ENCODE measurements around the gene CASKIN1. TPM values are rescaled to one million over a fixed set of nuclear protein-coding genes. Genes with fewer than 3 reads are reported as not detected.
A peak's percentile ranks its signal among the peaks of the same experiment; 100 is the strongest.

Gene CASKIN1
- total RNA-seq, 2 donors from 2014 or later = 0.77 to 11.3 TPM

DNA sequence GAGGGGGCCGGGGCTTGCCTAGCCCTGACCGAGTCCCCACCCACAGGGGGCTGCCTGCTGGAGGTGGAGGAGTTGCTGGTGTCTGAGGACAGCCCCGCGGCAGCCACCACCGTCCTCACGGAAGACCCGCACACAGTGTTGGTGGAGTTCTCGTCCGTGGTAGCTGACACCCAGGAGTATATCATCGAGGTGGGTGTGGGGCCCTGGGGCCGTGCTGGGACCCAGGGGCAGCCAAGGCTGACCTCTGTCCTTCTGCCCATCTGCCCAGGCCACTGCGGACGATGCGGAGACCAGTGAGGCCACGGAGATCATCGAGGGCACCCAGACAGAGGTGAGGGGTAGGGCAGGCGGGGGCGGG is 38.4 kb upstream of the CASKIN1 start:
- ATAC-seq = no peak
- Mint-ChIP-seq H3K9me3 (no peaks in the 10 kb centered on the region), H3K27ac (no peak overlapping the region), H3K36me3 (peaks cover 0 to 8% of the 10 kb centered on the region in 2 donors)
- no peak for DNase-seq (ENCODE audit: low spot score in 2 of 2)

DNA sequence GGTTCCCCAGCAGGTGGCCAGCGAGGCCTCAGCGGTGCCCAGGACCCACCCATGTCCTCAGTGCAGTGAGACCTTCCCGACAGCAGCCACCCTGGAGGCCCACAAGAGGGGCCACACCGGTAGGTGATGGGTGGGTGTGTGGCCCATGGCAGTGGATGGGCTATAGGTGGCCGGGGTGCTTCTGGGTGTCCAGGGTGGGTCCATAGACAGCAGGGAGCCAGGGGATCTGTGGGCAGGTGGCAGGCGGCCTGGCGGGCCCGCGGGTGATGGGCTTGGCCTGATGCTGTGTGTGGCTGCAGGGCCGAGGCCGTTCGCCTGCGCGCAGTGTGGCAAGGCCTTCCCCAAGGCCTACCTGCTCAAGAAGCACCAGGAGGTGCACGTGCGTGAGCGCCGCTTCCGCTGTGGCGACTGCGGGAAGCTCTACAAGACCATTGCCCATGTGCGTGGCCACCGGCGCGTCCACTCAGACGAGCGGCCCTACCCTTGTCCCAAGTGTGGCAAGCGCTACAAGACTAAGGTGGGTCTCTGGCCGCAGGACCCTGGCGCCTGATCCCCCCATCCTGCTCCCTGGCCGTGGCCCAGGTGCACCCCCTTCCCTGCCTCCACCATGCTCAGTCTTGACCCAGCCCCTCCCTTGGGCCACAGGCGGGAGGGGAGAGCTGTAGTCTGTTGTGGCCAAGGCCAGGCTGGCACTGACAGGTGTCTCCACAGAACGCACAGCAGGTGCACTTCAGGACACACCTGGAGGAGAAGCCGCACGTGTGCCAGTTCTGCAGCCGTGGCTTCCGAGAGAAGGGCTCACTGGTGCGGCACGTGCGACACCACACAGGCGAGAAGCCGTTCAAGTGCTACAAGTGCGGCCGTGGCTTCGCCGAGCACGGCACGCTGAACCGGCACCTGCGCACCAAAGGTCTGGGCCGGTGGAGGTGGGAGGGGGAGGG is 37.7 kb upstream of the CASKIN1 start:
- no peaks in the 10 kb centered on the region for H3K9me3 Mint-ChIP-seq
- H3K36me3 Mint-ChIP-seq = peaks cover 0 to 12% of the 10 kb centered on the region in 2 donors
- ATAC-seq (no peak), DNase-seq (ENCODE audit: low spot score in 2 of 2) (no peak)
- H3K27ac Mint-ChIP-seq = no peak overlapping the region

DNA sequence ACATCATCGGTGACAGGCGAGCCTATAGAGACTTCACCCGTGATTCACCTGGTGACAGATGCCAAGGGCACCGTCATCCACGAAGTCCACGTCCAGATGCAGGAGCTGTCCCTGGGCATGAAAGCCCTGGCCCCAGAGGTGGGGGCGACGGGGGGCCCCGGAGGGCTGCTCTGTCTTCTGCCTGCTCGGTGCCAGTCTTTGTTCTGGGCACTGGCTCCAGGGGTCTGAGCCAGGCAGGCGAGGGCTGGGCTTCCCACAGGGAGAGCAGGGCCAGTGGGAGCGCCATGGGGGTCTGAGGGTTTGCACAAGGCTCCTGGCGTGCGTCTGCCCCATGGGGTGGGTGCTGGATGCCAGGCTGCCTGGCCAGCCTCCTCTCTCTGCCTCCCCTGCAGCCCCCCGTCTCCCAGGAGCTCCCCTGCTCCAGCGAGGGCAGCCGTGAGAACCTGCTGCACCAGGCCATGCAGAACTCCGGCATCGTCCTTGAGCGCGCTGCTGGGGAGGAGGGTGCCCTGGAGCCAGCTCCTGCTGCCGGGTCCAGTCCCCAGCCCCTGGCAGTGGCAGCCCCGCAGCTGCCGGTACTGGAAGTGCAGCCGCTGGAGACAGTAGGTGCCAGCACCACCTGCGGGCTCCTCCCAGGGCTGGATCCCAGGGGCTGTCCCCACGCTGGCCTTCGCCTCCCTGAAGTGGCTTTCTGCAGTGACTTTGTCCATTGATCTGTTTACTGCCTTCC is 36.8 kb upstream of the CASKIN1 start:
- no peak overlapping the region for H3K27ac Mint-ChIP-seq
- ATAC-seq (no peak), DNase-seq (ENCODE audit: low spot score in 2 of 2) (no peak)
- H3K36me3 Mint-ChIP-seq = peaks cover 0 to 12% of the 10 kb centered on the region in 2 donors
- H3K9me3 Mint-ChIP-seq = no peaks in the 10 kb centered on the region

DNA sequence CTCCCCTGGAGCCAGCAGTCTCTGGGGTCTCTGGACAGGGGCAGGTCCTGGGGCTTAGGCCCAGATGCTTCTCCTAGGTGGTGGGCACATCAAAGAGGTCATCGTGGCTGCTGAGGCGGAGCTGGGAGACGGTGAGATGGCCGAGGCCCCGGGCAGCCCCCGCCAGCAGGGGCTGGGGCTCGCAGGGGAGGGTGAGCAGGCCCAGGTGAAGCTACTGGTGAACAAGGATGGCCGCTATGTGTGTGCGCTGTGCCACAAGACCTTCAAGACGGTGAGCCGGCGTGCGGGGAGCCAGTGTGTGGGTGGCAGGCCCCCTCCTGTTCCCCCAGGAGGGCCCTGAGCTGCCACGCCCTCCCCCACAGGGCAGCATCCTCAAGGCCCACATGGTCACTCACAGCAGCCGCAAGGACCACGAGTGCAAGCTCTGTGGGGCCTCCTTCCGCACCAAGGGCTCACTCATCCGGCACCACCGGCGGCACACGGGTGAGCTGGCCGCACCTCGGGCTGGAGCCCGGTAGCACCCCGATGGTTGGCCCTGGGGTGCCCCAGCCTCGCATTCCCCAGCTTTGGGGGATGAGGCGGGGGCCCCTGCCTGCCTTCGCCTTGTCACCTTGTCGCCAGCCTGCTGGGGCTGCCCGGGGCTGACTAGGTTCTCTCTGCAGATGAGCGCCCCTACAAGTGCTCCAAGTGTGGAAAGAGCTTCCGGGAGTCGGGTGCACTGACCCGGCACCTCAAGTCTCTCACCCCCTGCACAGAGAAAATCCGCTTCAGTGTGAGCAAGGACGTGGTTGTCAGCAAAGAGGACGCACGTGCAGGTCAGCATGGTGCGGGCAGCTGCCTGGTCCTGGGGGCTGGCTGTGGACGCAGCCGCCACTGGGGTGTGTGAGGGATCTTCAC is 35.9 kb upstream of the CASKIN1 start:
- no peak overlapping the region for H3K27ac Mint-ChIP-seq
- H3K36me3 Mint-ChIP-seq = peaks cover 0 to 12% of the 10 kb centered on the region in 2 donors
- no peaks in the 10 kb centered on the region for H3K9me3 Mint-ChIP-seq
- no peak for ATAC-seq
- no peak for DNase-seq (ENCODE audit: low spot score in 2 of 2)

DNA sequence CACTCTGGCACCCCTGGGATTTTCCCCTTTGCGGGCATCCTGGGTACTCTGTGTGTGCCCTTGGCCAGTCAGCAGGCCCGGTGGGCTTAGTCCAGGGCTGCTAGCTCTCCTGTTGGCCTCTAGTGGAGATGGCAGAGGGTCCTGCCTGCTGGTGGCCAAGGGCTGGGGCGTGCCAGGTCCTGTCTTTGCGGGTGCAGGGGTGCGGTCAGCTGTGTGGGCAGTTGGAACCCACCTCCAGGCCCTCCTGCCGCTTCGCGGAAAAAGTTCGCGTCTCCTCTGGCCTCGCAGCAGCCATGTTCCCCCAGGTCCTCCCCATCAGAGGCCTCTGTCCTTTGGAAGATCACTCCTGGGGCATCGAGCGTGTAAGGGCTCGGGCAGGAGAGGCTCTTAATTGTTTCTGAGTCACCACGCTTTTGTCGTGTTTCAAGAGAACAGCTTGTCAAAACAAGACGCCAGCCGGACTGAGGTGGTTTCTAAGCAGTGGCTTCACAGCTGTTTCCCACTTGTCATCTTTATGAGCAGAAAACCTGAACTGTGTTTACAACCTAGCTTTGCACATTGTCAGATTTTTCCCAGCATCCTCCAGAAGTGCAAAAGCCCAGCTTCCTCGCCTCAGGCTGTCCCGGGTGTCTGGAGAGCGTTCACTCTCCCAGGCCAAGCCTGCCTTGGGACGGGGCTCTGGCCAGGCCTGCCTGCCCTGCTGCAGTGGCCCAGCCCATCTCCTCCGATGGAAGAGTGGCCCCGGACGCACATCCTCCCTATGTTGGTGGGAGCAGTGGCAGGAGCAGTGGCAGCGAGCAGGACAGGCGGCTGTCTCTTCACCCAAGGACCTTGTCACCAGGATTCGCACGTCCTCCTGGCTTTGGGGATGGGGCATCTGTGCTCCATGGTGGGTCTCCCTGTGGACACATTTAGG is 34.9 kb upstream of the CASKIN1 start:
- Mint-ChIP-seq H3K9me3 (no peaks in the 10 kb centered on the region), H3K36me3 (peaks cover 0 to 12% of the 10 kb centered on the region in 2 donors), H3K27ac (no peak overlapping the region)
- ATAC-seq (no peak), DNase-seq (ENCODE audit: low spot score in 2 of 2) (no peak)

DNA sequence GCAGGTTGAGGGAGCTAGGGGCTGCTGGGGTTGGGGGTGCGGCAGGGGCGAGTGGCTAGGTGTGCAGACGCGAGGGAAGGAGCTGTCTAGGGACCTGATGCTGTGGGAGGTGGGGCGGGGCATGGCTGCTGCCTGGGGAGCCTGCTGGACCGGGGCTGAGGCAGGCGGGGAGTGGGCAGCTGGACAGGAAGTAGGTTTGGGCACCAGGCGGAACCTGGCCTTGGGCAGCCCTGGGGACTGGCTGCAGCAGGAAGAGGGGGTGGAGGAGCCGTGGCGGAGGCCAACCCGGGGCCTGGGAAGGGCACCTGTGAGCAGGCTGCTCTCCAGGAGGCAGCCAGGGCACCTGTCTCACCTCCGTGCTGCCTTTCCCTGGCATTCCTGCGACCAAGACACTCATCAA is 34.0 kb upstream of the CASKIN1 start:
- ATAC-seq (no peak), DNase-seq (ENCODE audit: low spot score in 2 of 2) (no peak)
- Mint-ChIP-seq H3K9me3 (no peaks in the 10 kb centered on the region), H3K36me3 (peaks cover 0 to 11% of the 10 kb centered on the region in 2 donors), H3K27ac (no peak overlapping the region)

DNA sequence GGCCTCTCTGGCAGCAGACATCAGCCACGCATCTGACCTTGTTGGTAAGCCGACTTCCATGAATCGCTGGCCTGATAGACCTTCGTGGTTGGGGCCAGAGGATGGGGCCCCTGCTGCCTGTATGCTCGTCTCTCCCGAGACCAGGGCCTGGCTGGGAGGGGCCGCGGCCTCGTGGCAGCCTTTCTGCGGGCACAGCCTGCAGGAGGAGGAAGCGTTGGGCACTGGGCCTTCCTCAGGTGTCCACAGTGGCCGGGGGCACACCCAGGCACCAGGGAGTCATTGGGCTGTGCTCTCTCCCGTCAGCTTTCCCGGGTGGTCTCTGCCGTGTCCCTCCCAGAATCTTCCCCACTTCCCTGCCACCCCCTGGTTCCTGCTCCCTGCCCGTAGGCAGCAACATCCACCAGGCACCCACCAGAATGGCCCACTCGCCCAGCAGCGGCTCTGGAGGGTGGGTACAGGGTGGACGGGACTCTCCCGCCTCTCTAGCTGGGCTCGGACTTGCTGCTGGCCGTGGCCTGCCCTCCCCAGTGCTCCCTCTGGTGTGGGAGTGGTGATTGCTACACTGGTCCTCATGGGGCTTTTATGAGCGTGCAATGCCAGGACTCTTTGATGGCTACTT is 33.3 kb upstream of the CASKIN1 start:
- Mint-ChIP-seq H3K9me3 (no peaks in the 10 kb centered on the region), H3K27ac (no peak overlapping the region), H3K36me3 (peaks cover 0 to 7% of the 10 kb centered on the region in 2 donors)
- DNase-seq (ENCODE audit: low spot score in 2 of 2) (no peak), ATAC-seq (no peak)

DNA sequence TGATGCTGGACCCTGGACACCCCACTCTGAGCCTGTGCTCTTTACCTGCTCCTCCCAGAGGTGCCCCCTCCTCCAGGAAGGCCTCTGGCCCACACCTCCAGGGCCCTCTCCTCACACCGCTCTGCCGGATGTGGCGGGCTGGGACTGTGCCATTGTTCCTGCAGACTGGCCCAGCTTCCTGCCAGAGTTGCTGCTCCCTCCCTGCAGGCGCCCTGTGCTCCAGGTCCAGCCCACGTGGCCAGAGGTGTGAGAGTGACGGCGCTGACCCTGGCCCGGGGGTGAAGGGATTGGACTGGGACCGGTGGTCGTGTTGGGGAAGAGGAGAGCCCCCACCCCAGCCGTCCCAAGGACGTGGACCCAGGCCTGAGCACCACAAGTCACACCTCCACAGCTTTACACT is 32.7 kb upstream of the CASKIN1 start:
- DNase-seq (ENCODE audit: low spot score in 2 of 2) = no peak
- no peak for ATAC-seq
- Mint-ChIP-seq H3K36me3 (peaks cover 0 to 7% of the 10 kb centered on the region in 2 donors), H3K9me3 (no peaks in the 10 kb centered on the region), H3K27ac (peak overlapping the region in 1 of 2 donors; percentile 36)

DNA sequence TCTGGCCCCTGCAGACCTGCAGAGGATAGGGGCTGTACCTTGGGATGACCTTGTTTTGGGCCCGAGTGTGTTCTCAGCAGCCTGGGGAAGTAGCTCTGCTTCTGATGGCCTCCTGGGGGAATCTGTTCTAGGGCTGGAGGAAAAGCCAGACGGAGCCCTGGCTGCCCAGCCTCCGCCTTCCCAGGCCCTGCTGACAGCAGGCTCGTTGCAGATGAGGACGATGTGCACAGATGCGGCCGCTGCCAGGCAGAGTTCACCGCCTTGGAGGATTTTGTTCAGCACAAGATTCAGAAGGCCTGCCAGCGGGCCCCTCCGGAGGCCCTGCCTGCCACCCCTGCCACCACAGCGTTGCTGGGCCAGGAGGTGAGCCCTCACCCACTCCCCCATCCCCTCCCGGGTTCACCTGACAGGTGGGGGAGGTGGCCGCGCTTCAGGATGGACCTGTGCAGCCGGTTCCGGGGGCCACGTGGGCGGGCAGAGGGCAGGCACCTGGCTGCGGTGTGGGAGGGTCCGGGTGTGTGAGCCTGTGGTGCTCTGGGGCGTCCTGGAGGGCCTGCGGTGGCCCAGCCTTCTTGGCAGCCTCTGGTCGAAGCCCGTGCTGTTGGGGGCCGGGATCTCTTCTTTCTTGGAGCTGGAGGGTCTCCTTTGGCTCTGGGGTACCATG is 31.9 kb upstream of the CASKIN1 start:
- DNase-seq (ENCODE audit: low spot score in 2 of 2) = no peak
- Mint-ChIP-seq H3K36me3 (peaks cover 0 to 7% of the 10 kb centered on the region in 2 donors), H3K27ac (no peak overlapping the region), H3K9me3 (no peaks in the 10 kb centered on the region)
- ATAC-seq = no peak

DNA sequence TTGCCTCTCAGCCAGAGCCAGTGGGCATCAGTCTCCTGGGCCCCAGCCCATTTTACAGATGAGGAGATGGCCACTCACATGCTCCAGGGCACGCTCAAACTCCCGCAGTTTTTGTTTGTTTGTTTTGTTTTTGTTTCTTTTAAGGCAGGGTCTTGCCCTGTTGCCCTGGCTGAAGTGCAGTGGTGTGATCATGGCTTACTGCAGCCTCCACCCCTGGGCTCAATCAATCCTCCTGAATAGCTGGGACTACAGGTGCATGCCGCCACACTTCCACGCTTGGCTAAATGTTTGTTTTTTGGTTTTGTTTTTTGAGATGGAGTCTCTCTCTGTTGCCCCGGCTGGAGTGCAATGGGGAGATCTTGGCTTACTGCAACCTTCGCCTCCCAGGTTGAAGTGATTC is 30.5 kb upstream of the CASKIN1 start:
- Mint-ChIP-seq H3K36me3 (peaks cover 0 to 7% of the 10 kb centered on the region in 2 donors), H3K27ac (peak overlapping the region in 1 of 2 donors; percentile 8), H3K9me3 (no peaks in the 10 kb centered on the region)
- DNase-seq (ENCODE audit: low spot score in 2 of 2) = no peak
- ATAC-seq = no peak

DNA sequence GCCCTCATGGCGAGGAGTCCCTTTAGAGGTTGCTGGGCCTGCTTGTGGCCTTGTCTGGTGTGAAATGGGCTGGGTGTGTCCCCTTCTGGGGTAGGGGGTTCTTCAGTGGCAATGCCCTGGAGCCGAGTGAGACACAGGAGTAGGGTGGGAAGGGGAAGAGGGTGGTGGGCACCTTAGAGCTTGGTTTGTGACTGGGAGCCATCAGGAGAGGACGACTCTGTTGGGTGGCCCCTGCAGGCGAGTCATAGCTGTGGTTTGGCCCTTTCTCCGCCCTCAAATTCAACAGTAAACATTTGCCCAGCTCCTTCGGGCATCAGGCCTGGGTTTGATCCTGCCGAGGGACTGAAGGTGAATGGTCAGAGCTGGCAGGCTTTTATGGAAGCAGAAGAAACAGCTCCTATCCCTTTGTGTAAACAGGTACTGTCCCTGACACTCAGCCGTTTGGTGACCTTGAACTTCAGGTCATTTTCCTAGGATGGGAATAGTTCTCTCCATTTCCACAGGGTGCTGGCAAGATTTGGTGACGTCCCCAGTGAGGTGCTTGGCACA is 29.9 kb upstream of the CASKIN1 start:
- no peaks in the 10 kb centered on the region for H3K9me3 Mint-ChIP-seq
- no peak overlapping the region for H3K27ac Mint-ChIP-seq
- ATAC-seq = no peak
- peaks cover 0 to 7% of the 10 kb centered on the region in 2 donors for H3K36me3 Mint-ChIP-seq
- no peak for DNase-seq (ENCODE audit: low spot score in 2 of 2)

DNA sequence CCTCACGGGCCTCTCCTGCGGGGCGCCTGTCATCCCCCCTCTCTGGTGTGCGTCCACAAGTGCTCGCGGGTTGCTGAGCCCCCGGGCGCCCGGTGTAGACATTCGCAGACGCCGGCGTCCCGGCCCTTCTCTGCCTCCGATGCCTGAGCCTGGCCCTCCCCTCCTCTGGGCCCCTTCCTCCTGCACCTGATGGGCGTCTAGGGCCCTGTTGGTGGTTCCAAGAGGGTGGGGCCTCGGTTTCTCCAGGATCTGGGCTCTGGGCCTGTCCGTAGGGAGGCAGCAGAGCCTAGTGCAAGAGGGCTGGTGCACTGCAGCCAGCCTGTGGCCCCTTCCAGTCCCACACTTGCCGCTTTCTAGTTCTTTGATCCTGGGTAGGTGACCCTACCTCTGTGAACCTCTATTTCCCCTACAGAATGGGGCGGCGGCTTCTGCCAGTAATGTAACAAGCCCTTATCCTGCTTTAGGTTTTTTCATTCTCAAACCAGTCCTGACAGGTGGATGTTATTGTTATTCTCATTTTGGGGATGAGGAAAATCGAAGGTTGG is 27.6 kb upstream of the CASKIN1 start:
- peak in 1 of 2 donors; percentile 40 for DNase-seq (ENCODE audit: low spot score in 2 of 2)
- ATAC-seq = peak; percentile 7 to 17
- no peaks in the 10 kb centered on the region for H3K36me3 Mint-ChIP-seq
- H3K27ac Mint-ChIP-seq = peak overlapping the region; percentile 80 to 81
- H3K9me3 Mint-ChIP-seq = no peaks in the 10 kb centered on the region

DNA sequence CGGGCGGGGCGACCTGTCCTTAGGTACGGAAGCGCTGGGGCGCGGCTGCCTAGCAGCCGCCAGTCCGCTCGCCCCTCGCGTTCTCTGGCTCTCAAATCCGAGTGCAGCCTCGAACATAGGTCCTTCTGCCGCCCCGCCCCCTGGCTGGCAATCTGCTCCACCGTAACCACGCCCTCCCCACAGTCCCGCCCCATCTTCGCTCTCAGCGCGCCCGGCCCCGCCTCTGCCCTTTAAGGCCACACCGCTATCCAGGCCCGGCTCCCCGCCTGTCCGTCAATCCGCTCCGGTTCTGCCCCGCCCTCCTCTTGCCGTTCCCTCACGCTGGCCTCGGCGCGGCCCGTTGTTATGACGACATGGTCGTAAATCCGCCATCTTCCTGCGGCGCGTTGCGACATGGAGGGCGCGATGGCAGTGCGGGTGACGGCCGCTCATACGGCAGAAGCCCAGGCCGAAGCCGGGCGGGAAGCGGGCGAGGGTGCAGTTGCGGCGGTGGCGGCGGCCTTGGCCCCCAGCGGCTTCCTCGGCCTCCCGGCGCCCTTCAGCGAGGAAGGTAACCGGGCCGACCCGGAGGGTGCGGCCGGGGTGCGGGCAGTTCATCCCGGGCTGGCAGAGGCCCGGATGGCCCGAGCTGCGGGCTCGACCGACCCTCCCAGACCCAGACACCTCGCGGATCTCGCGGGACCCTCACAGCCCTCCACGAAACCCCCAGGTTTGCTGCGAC is 27.0 kb upstream of the CASKIN1 start, which contains the start of gene E4F1:
E4F1 (plus strand) TSS at position 371 of the 721 bp plus-strand sequence; CDS start at position 394, 23 bp downstream.
- DNase-seq (ENCODE audit: low spot score in 2 of 2) (peak; percentile 99), ATAC-seq (peak; percentile 98 to 99)
- no peaks in the 10 kb centered on the region for H3K9me3 Mint-ChIP-seq
- peak within 1 kb of the TSS; percentile 80 to 81 for H3K27ac Mint-ChIP-seq
- H3K36me3 Mint-ChIP-seq = no peaks in the 10 kb centered on the region

DNA sequence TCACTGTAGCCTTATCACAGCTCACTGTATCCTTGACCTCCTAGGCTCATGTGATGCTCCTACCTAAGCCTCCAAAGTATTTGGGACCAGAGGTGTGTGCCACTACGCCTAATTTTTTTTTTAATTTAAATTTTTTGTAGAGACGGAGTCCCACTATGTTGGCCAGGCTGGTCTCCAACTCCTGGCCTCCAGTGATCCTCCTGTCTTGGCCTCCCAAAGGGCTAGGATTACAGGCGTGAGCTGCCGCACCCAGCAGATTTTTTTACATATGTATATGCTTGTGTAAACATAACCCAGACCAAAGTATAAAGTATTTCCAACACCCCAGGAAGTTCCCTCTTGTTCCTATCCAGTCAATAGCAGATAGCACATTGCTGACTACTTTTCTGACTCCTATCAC is 19.9 kb upstream of the CASKIN1 start:
- ATAC-seq (no peak), DNase-seq (ENCODE audit: low spot score in 2 of 2) (no peak)
- Mint-ChIP-seq H3K9me3 (no peaks in the 10 kb centered on the region), H3K27ac (peak overlapping the region; percentile 36 to 91), H3K36me3 (peaks cover 12 to 21% of the 10 kb centered on the region in 2 donors)
